HG03159 (cell line): ENCODE measurements around the gene RNF130.

ENCODE experiments used
- ATAC-seq: cut with Tn5 transposase; IDR thresholded peaks from one replicate; pipeline ENCODE4 v1.9.1; 2021; ENCODE audit warnings: mild to moderate bottlenecking, moderate library complexity; ENCODE audit not compliant: unreplicated experiment

RNF130 gene

DNA sequence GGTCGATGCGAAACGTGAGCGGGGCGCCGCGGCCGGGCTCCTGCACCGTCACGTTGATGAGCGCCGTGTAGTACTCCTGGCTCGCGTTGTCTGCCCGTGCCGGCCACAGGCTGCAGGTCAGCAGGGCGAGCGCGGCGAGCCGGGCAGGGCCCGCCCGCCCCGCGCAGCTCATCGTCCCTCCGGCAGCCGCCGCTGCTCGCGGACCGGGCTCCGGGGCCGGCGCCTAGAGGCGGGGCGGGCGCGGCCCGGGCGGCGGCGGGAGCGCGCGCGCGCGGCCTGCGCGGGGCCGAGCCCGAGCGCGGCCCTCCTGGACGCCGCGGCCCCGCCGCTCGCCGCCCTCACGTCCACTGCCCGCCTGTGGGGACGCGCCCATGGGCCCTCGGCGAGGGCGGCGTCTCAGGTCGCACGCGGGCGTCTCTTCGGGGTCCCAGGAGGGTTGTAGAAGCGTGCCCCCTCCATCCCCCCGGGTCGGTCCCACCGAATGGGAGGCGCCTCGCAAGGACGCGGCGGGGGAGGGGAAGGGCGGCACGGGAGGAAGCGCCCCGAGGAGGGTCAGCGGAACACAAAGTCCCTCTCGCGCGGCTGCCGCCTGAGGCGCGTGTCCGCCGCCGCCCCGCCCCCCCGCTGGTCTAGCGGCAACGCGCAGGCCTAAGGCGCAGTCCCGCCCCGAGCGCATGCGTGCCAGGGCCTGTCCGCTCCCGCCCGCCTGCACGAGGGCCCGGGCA, at the start of gene RNF130:
TSS of gene RNF130 (minus strand) at position 229 of the 725 bp plus-strand sequence. CDS start at position 172, 57 bp downstream.
- ATAC-seq = peak; percentile 51

- no peak for ATAC-seq
Observed at GRCh38 chr5:180120237-180121101, 48.9 kb upstream of the RNF130 start.

DNA sequence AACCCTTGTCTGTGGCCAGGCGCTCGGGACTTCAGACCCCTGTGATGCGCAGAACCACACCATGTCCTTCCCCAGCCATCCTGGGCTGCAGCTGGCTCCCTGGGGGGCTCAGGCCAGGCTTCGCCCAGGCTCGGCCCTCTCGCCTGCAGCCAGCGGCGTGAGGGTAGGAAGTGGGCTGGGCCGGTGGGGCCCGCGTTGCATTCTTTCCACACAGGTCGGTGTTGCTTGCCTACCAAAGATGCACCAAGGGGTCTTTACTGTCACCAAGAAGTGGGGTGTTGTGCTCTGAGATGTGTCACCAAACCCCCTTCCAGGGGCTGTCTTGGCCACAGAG, 48.3 kb upstream of the RNF130 start:
- no peak for ATAC-seq

GRCh38 chr5:180119031-180119902, 47.7 kb upstream of the RNF130 start:
- no peak for ATAC-seq

GRCh38 chr5:180118391-180118791, 46.8 kb upstream of the RNF130 start:
- ATAC-seq = no peak

DNA sequence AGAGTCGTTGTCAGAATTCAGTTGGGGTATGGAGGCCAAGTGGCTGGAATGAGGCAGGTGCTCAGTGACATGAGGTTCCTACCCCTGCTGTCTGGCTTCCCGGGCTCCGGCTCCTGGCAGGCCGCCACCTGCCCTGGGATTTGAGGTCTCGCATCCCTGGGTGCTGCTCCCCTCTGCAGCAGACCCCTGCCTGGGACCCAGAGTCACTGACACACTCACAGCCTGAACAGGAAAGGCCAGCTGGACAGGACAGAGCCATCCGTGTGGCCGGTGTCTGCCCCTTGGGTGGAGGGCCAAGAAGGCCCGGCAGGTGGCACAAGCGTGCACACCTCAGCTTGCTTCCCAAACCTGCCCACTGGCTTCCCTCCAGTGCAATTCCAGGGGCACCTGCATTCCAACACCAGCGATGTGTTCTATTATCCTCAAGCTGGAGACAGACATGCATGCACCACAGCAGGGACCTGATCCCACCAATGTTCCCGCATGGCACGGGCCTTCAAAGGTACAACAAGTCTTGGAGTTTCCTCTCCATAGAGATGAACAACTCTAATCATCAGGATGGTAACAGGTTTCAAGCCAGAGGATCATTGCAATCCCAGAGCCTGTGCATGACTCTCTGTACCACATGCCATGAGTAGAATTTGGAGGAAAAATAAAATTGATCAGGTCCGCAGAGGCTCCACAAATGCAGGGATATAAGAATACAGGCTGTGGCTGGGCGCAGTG, 45.6 kb upstream of the RNF130 start:
- ATAC-seq = no peak

DNA sequence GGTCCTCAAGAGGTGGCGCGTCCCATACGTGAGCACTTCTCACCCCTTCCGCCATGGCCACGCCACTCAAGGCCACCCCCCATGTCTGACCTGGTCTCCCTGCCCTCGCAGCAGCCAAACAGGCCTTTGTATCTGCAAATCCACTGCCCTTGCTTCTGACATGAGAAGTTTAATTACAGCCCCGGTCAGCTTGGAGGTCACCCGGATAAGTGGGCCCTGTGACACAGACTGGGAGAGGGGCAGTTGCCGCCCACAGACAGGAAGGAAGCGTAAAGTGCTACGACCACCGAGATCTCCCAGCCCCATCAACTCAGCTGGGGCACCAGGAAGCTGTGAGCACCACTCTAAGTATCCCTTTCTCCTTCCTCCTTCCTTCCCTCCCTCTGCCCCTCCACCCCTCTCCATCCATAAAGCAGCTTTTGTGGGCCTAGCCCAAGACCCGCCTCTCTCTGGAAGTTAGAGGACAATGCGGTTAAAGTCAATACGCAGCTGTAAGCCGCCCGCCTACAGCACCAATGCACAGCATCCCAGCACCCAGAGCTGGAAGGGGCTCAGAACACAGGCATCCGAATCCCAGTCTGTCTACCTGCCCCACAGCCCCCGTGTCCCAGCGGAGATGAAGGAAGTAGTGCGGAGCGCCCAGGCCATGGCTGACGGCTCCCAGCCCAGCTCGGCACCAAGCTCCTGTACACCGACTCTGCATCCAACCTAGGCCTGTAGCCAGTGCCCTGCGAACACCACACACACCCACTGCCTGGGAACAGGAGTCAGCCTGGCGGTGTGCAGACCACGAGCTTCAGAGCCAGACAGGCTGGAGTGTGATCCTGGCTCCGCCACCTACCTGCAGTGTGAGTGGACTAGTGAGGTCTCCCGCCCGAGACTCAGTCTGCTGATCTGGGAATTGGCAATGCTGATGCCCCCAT, 44.8 kb upstream of the RNF130 start:
- ATAC-seq = no peak

- ATAC-seq = no peak
Observed at GRCh38 chr5:180115326-180116076, 43.9 kb upstream of the RNF130 start.

- no peak for ATAC-seq
Observed at GRCh38 chr5:180114304-180115003, 42.9 kb upstream of the RNF130 start.

DNA sequence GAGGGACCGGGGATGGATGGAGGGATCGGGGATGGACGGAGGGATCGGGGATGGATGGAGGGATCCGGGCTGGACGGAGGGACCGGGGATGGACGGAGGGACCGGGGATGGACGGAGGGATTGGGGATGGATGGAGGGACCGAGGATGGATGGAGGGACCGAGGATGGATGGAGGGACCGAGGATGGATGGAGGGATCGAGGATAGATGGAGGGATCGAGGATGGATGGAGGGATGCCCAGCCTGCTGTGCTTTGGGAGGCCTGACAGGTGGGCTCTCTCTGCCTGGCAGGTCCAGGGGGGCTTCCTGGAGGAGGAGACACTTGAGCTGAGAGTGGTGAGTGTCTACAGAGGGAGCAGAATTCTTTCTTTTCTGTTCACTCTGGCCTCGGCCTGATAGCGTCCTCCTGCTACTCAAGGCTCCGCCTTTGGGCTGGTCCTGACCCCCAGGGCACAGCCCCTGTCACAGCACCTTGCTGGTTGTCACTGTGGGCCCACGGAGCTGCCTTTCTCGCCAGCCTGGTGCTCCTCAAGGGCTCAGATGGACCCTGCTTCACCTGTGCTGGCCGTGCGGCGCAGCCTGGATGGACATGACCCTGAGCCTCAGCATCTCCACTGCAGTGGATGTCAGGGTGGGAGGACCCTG, 42.2 kb upstream of the RNF130 start:
- ATAC-seq = no peak

GRCh38 chr5:180112181-180112861, 40.8 kb upstream of the RNF130 start:
- no peak for ATAC-seq

DNA sequence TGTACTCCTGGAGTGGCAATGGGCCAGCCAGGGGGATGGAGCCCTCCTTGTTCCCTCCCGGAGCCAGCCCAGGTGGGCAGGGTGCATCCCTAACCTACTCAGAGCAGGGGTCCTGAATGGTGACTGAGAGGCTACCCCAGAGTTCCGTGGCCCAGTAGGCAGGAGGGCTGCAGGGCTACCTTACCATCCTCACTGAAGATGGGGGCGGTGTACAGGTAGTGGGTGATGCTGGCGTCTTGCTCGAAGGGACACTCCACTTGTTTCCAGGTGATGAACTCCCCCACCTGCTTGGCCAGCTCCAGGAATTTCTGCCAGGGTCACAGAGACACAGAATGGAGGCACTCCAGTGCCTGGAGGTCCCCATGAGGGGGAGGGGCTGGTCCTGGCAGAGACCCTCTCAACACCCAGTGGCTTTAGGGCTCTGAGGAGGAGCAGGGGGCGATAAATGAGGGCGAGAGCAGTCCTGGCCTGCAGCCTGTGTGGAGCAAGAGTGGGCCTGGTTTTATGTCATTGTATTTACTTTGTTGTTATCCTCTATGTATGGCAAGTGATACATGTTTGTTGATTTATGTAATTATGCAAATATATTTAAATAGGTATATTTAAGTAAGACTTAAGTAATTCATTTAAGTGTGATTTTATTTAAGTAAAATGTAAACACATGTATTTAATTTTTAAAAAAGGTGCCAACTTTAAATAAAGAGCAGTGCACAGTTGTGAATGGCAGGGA, 39.9 kb upstream of the RNF130 start:
- no peak for ATAC-seq

GRCh38 chr5:180109920-180110319, 38.4 kb upstream of the RNF130 start:
- no peak for ATAC-seq

- no peak for ATAC-seq
Observed at GRCh38 chr5:180107005-180107404, 35.4 kb upstream of the RNF130 start.

- no peak for ATAC-seq
Observed at GRCh38 chr5:180105827-180106312, 34.3 kb upstream of the RNF130 start.

GRCh38 chr5:180104168-180104530, 32.6 kb upstream of the RNF130 start:
- no peak for ATAC-seq
